ENCODE measurements around the gene SLC45A2.
"Not testable (repeated sequence)": the region's sequence is repeated elsewhere in the genome, so short reads cannot be mapped to it uniquely, and the experiment has no call there.

The SLC45A2 gene, protein sequence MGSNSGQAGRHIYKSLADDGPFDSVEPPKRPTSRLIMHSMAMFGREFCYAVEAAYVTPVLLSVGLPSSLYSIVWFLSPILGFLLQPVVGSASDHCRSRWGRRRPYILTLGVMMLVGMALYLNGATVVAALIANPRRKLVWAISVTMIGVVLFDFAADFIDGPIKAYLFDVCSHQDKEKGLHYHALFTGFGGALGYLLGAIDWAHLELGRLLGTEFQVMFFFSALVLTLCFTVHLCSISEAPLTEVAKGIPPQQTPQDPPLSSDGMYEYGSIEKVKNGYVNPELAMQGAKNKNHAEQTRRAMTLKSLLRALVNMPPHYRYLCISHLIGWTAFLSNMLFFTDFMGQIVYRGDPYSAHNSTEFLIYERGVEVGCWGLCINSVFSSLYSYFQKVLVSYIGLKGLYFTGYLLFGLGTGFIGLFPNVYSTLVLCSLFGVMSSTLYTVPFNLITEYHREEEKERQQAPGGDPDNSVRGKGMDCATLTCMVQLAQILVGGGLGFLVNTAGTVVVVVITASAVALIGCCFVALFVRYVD

GRCh38 chr5:33984671-33985124 is at the start of gene SLC45A2:
Gene SLC45A2 (minus strand): TSS chr5:33984693. CDS start chr5:33984583, 110 bp downstream.
- Histone ChIP-seq H3K27me3 (ENCODE audit: control insufficient read depth, insufficient read depth, low read length) (no peaks in the 10 kb centered on the region), H3K36me3 (ENCODE audit: control insufficient read depth, insufficient read depth, low read length) (no peaks in the 10 kb centered on the region), H3K9me3 (ENCODE audit: control insufficient read depth, insufficient read depth, low read length) (no peaks in the 10 kb centered on the region), H3K4me3 (ENCODE audit: low read length) (no peak within 1 kb of the TSS), H3K27ac (ENCODE audit: low read length) (no peak within 1 kb of the TSS), H3K4me1 (ENCODE audit: control insufficient read depth, insufficient read depth, low read length) (no peaks in the 10 kb centered on the region)
- no peak for DNase-seq (ENCODE audit: low read depth, low spot score)
- 100% methylated on average over 3 of the region's 7 CpGs for WGBS (ENCODE audit: insufficient coverage, insufficient read length)

DNA sequence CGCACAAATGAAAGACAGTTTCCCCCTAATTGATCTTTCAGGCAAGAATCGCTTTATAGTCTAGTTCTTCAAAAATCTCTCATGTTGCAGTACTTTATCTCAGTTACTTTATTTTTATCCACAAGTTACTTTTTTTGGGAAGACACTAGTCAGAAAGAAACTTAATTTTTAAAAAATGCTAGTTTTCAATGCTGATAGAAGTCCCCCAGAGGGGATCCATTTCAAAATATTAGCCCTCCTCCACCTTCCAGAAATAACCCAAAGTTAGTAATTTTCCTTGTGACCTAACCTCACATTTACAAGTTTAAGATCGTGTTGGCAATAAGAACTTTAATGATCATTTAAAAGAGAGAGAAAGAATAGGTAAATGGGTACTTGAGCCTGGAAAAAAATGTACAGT is 47.5 kb upstream of the SLC45A2 start:
- no peaks in the 10 kb centered on the region for H3K4me1 ChIP-seq (ENCODE audit: control insufficient read depth, insufficient read depth, low read length)
- H3K27me3 ChIP-seq (ENCODE audit: control insufficient read depth, insufficient read depth, low read length) = no peaks in the 10 kb centered on the region
- no CpG with 5 or more reads among the region's 3 CpGs for WGBS (ENCODE audit: insufficient coverage, insufficient read length)
- H3K4me3 ChIP-seq (ENCODE audit: low read length) = no peak overlapping the region
- no peak overlapping the region for H3K27ac ChIP-seq (ENCODE audit: low read length)
- H3K9me3 ChIP-seq (ENCODE audit: control insufficient read depth, insufficient read depth, low read length) = no peaks in the 10 kb centered on the region
- no peaks in the 10 kb centered on the region for H3K36me3 ChIP-seq (ENCODE audit: control insufficient read depth, insufficient read depth, low read length)
- DNase-seq (ENCODE audit: low read depth, low spot score) = no peak

DNA sequence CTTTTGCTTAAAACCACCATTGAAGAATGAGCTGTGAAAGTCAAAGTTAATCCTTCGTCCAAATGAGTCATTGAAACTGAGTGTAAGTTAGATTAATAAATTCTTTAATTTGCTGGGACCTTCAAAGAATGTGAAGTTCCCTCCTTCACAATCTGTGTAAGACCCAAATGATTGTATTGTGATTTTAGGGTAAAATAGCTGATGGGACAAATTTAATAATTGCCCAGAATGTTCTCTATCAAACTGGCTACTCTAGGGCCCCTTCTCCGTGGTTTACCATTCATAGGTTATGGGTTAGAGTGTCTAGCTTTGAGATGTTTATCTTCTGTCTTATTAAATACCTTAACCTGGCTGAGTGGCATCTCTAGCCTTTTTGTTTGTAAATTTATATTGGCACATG is 46.6 kb upstream of the SLC45A2 start:
- Histone ChIP-seq H3K4me3 (ENCODE audit: low read length) (no peak overlapping the region), H3K4me1 (ENCODE audit: control insufficient read depth, insufficient read depth, low read length) (no peaks in the 10 kb centered on the region), H3K27ac (ENCODE audit: low read length) (no peak overlapping the region), H3K36me3 (ENCODE audit: control insufficient read depth, insufficient read depth, low read length) (no peaks in the 10 kb centered on the region), H3K9me3 (ENCODE audit: control insufficient read depth, insufficient read depth, low read length) (no peaks in the 10 kb centered on the region), H3K27me3 (ENCODE audit: control insufficient read depth, insufficient read depth, low read length) (no peaks in the 10 kb centered on the region)
- no CpG with 5 or more reads among the region's 2 CpGs for WGBS (ENCODE audit: insufficient coverage, insufficient read length)
- DNase-seq (ENCODE audit: low read depth, low spot score) = no peak

DNA sequence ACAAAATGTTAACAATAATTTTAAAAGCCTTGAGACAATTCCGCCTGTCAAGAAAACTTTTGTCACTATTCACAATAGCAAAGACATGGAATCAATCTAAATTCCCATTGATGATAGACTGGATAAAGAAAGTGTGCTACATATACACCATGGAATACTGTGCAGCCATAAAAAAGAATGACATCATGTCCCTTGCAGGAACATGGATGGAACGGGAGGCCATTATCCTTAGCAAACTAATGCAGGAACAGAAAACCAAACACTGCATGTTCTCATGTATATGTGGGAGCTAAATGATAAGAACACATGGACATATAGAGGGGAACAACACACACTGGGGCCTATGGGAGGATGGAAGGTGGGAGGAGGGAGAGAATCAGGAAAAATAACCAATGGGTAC is 46.1 kb upstream of the SLC45A2 start:
- not testable (repeated sequence) for DNase-seq (ENCODE audit: low read depth, low spot score); H3K4me1 ChIP-seq (ENCODE audit: control insufficient read depth, insufficient read depth, low read length); H3K27me3 ChIP-seq (ENCODE audit: control insufficient read depth, insufficient read depth, low read length); H3K4me3 ChIP-seq (ENCODE audit: low read length); H3K9me3 ChIP-seq (ENCODE audit: control insufficient read depth, insufficient read depth, low read length); H3K27ac ChIP-seq (ENCODE audit: low read length); H3K36me3 ChIP-seq (ENCODE audit: control insufficient read depth, insufficient read depth, low read length)
- no CpG with 5 or more reads among the region's 2 CpGs for WGBS (ENCODE audit: insufficient coverage, insufficient read length)

- WGBS (ENCODE audit: insufficient coverage, insufficient read length) = no CpG with 5 or more reads among the region's 1 CpG
- H3K27me3 ChIP-seq (ENCODE audit: control insufficient read depth, insufficient read depth, low read length) = no peaks in the 10 kb centered on the region
- no peaks in the 10 kb centered on the region for H3K4me1 ChIP-seq (ENCODE audit: control insufficient read depth, insufficient read depth, low read length)
- no peak for DNase-seq (ENCODE audit: low read depth, low spot score)
- H3K9me3 ChIP-seq (ENCODE audit: control insufficient read depth, insufficient read depth, low read length) = no peaks in the 10 kb centered on the region
- H3K36me3 ChIP-seq (ENCODE audit: control insufficient read depth, insufficient read depth, low read length) = no peaks in the 10 kb centered on the region
- H3K27ac ChIP-seq (ENCODE audit: low read length) = no peak overlapping the region
- H3K4me3 ChIP-seq (ENCODE audit: low read length) = no peak overlapping the region
Measured at GRCh38 chr5:34030048-34030447, 45.6 kb upstream of the SLC45A2 start.

- Histone ChIP-seq H3K9me3 (ENCODE audit: control insufficient read depth, insufficient read depth, low read length) (no peaks in the 10 kb centered on the region), H3K36me3 (ENCODE audit: control insufficient read depth, insufficient read depth, low read length) (no peaks in the 10 kb centered on the region), H3K4me3 (ENCODE audit: low read length) (no peak overlapping the region), H3K27ac (ENCODE audit: low read length) (no peak overlapping the region), H3K27me3 (ENCODE audit: control insufficient read depth, insufficient read depth, low read length) (no peaks in the 10 kb centered on the region), H3K4me1 (ENCODE audit: control insufficient read depth, insufficient read depth, low read length) (no peaks in the 10 kb centered on the region)
- 100% methylated on average over 1 of the region's 3 CpGs for WGBS (ENCODE audit: insufficient coverage, insufficient read length)
- DNase-seq (ENCODE audit: low read depth, low spot score) = no peak
Measured at GRCh38 chr5:34028349-34028748, 43.9 kb upstream of the SLC45A2 start.

GRCh38 chr5:34026089-34026761 is 41.7 kb upstream of the SLC45A2 start:
- no peak for DNase-seq (ENCODE audit: low read depth, low spot score)
- Histone ChIP-seq H3K9me3 (ENCODE audit: control insufficient read depth, insufficient read depth, low read length) (no peaks in the 10 kb centered on the region), H3K4me1 (ENCODE audit: control insufficient read depth, insufficient read depth, low read length) (no peaks in the 10 kb centered on the region), H3K36me3 (ENCODE audit: control insufficient read depth, insufficient read depth, low read length) (no peaks in the 10 kb centered on the region), H3K27me3 (ENCODE audit: control insufficient read depth, insufficient read depth, low read length) (no peaks in the 10 kb centered on the region), H3K27ac (ENCODE audit: low read length) (no peak overlapping the region), H3K4me3 (ENCODE audit: low read length) (no peak overlapping the region)
- WGBS (ENCODE audit: insufficient coverage, insufficient read length) = no CpG with 5 or more reads among the region's 9 CpGs

- WGBS (ENCODE audit: insufficient coverage, insufficient read length) = no CpG with 5 or more reads among the region's 2 CpGs
- Histone ChIP-seq H3K9me3 (ENCODE audit: control insufficient read depth, insufficient read depth, low read length) (no peaks in the 10 kb centered on the region), H3K27me3 (ENCODE audit: control insufficient read depth, insufficient read depth, low read length) (no peaks in the 10 kb centered on the region), H3K36me3 (ENCODE audit: control insufficient read depth, insufficient read depth, low read length) (no peaks in the 10 kb centered on the region), H3K4me3 (ENCODE audit: low read length) (no peak overlapping the region), H3K4me1 (ENCODE audit: control insufficient read depth, insufficient read depth, low read length) (no peaks in the 10 kb centered on the region), H3K27ac (ENCODE audit: low read length) (no peak overlapping the region)
- DNase-seq (ENCODE audit: low read depth, low spot score) = no peak
Measured at GRCh38 chr5:34022121-34022705, 37.7 kb upstream of the SLC45A2 start.

DNA sequence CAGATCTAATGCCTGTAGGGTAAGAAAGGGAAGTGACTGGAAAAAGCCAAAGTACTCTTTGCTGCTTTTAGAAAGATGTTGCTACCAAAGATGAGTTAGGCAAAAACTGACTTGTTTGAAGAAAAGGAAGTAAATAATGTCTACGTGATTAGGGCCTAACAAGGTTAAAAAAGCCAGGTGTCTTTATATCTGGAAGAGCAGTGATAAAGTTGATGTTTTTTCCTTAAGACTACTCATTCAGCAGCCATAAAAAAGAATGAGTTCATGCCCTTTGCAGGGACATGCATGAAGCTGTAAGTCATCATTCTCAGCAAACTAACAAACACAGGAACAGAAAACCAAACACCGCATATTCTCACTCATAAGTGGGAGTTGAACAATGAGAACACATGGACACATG is 36.8 kb upstream of the SLC45A2 start:
- Histone ChIP-seq H3K36me3 (ENCODE audit: control insufficient read depth, insufficient read depth, low read length) (no peaks in the 10 kb centered on the region), H3K4me1 (ENCODE audit: control insufficient read depth, insufficient read depth, low read length) (no peaks in the 10 kb centered on the region), H3K4me3 (ENCODE audit: low read length) (no peak overlapping the region), H3K9me3 (ENCODE audit: control insufficient read depth, insufficient read depth, low read length) (no peaks in the 10 kb centered on the region), H3K27ac (ENCODE audit: low read length) (no peak overlapping the region), H3K27me3 (ENCODE audit: control insufficient read depth, insufficient read depth, low read length) (no peaks in the 10 kb centered on the region)
- DNase-seq (ENCODE audit: low read depth, low spot score) = no peak
- WGBS (ENCODE audit: insufficient coverage, insufficient read length) = no CpG with 5 or more reads among the region's 2 CpGs

DNA sequence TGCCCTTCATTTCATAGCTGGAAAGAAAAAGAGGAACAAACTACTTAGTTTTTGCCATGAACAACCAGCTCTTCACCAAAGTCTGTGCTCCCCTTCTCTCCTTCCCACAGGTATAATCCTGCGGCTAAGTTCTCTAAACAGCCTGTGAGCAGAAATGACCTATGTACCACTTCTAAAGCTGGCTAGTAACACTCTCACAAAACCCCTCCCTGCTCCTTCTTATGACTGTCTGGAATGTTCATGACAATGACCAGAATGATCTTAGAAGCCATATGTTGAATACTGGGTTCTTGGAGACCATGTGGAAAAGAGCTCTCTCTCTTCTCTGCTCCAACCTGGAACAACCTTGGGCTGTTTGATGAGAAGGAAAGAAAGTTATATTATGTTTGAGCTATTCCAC is 36.2 kb upstream of the SLC45A2 start:
- WGBS (ENCODE audit: insufficient coverage, insufficient read length) = no CpG with 5 or more reads among the region's 1 CpG
- Histone ChIP-seq H3K27me3 (ENCODE audit: control insufficient read depth, insufficient read depth, low read length) (no peaks in the 10 kb centered on the region), H3K4me1 (ENCODE audit: control insufficient read depth, insufficient read depth, low read length) (no peaks in the 10 kb centered on the region), H3K27ac (ENCODE audit: low read length) (no peak overlapping the region), H3K36me3 (ENCODE audit: control insufficient read depth, insufficient read depth, low read length) (no peaks in the 10 kb centered on the region), H3K9me3 (ENCODE audit: control insufficient read depth, insufficient read depth, low read length) (no peaks in the 10 kb centered on the region), H3K4me3 (ENCODE audit: low read length) (no peak overlapping the region)
- no peak for DNase-seq (ENCODE audit: low read depth, low spot score)

All from iPS DF 6.9 (cell line).